GM18499 (cell line): Measurements from ENCODE around the gene NOXA1.
"Not testable (repeated sequence)": the region's sequence is repeated elsewhere in the genome, so short reads cannot be mapped to it uniquely, and the experiment has no call there.

ENCODE experiments used
- ATAC-seq: cut with Tn5 transposase; IDR thresholded peaks from one replicate; pipeline ENCODE4 v1.9.1; 2021; ENCODE audit warnings: moderate number of reproducible peaks; ENCODE audit not compliant: insufficient read depth, unreplicated experiment

NOXA1 gene

GRCh38 chr9:137451264-137452005 lies 28.2 kb downstream of the NOXA1 start:
- not testable (repeated sequence) for ATAC-seq

- no peak for ATAC-seq
Measured at GRCh38 chr9:137452006-137452760, 29.0 kb downstream of the NOXA1 start.

GRCh38 chr9:137452761-137453642 lies 29.8 kb downstream of the NOXA1 start:
- ATAC-seq, result no peak

GRCh38 chr9:137453643-137454081 lies 30.5 kb downstream of the NOXA1 start:
- no peak for ATAC-seq

- ATAC-seq, result no peak
Measured at GRCh38 chr9:137454145-137454596, 31.0 kb downstream of the NOXA1 start.

- ATAC-seq, result no peak
Measured at GRCh38 chr9:137454597-137455358, 31.6 kb downstream of the NOXA1 start.

GRCh38 chr9:137455359-137455991 lies 32.3 kb downstream of the NOXA1 start:
- ATAC-seq, result no peak

GRCh38 chr9:137456061-137456863 lies 33.1 kb downstream of the NOXA1 start:
- no peak for ATAC-seq

- no peak for ATAC-seq
Measured at GRCh38 chr9:137456864-137457405, 33.7 kb downstream of the NOXA1 start.

- no peak for ATAC-seq
Measured at GRCh38 chr9:137457406-137458193, 34.4 kb downstream of the NOXA1 start.

- no peak for ATAC-seq
Measured at GRCh38 chr9:137458194-137459151, 35.3 kb downstream of the NOXA1 start.

GRCh38 chr9:137459152-137459600 lies 36.0 kb downstream of the NOXA1 start, which contains the start of gene NSMF:
Gene NSMF (minus strand): TSS chr9:137459334. CDS start chr9:137459102, 232 bp downstream.
- no peak for ATAC-seq

- no peak for ATAC-seq
Measured at GRCh38 chr9:137459601-137460362, 36.6 kb downstream of the NOXA1 start.

GRCh38 chr9:137460363-137461315 lies 37.4 kb downstream of the NOXA1 start:
- no peak for ATAC-seq

GRCh38 chr9:137461316-137461662 lies 38.1 kb downstream of the NOXA1 start:
- no peak for ATAC-seq
